GM20431 (cell line): Measurements from ENCODE around the gene RPL3.
"Not testable (repeated sequence)": the region's sequence is repeated elsewhere in the genome, so short reads cannot be mapped to it uniquely, and the experiment has no call there.

ENCODE experiments used
- in situ Hi-C: fragments of 300-500 bp; cut with MseI, MboI; formaldehyde crosslinking; loops from one replicate; pipeline ENCODE4 v1.15.0; 2020; ENCODE audit warnings: low sequenced_read_pairs; ENCODE audit not compliant: unreplicated experiment

Gene RPL3

DNA sequence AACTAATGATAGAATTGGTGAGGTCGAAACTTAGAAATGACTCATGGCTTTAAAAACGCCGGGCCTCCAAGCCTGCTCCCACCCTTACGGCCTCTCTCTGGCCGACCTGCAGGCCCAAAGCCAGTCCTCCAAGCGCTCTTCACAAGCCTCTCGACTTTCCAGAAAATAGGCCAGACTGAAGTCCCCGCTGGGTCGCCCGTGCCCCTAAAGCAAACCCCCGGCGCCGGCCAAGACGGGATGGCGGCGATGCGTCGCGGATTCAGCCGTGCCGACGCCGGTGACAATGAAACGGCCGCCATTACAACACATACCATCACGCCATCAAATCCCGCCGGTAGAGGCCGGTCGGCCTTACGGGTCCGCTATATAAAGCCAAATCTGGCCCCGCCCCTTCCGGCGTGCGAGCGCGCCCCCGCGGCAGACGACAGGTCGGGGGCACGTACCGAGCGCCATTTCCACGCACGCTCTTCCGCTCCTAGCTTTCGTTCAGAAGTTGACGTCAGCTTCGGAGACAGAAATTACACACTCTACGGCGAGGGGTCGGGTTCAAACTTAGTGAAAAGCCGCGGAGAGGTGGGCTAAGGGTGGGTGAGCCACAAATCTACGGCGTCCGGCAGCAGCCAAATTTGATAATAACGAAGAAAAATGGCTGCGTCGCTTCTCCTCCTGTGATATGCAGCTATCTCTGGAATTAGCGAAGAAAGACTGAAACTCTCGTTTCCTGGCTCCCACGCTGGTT is at the start of gene RPL3:
Gene RPL3, minus strand, starts transcription at position 340 of the 739 bp plus-strand sequence. Its CDS starts 26 bp downstream, at position 314.
- in situ Hi-C loops: loop anchor here (25.0 kb wide), 1 partner anchor 307 kb away; the partner anchor contains the start of genes APOBEC3C and APOBEC3D

DNA sequence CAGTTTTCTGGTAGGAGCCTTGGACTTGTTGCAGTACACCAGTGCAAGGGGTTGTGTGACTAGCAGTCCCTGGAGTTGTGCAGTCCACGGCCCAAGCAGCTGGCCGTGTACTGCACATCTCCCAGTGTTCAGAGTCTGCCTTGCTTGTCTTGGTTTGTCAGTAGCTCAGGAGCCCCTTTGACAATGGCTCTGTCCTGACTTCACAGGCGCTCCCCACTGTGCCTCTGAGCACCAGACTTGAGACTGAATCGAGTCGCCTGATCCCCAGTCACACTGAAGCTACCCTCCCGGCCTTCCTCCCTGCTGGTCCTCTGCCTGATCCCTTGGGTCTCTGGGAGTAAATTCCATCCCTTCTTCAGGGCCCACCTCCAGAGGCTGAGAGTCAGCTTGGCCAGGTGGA is 49.8 kb upstream of the RPL3 start:
- in situ Hi-C loops: no loop called here

DNA sequence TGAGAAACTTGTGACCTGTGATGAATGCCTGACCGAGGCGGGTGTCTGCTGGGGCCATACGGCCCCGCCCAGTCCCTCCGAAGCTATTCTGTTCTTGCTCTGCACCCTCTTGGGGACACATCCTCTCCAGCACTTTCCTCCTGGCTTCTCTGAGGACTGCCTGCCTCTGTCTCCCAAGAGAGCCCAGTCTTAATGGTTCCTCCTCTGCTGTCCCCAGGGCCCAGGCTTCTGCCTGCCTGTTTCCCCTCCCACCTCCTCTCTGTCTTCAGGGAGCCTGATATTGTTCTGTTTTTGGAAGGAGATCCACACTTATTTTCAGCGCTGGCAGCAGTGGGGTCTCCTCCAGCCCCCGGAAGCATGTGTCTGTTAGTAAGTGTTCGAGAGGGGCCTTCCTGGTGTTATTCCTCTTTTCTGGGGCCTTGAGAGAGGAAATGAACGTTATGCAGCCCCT is 49.1 kb upstream of the RPL3 start:
- in situ Hi-C loops: no loop called here

DNA sequence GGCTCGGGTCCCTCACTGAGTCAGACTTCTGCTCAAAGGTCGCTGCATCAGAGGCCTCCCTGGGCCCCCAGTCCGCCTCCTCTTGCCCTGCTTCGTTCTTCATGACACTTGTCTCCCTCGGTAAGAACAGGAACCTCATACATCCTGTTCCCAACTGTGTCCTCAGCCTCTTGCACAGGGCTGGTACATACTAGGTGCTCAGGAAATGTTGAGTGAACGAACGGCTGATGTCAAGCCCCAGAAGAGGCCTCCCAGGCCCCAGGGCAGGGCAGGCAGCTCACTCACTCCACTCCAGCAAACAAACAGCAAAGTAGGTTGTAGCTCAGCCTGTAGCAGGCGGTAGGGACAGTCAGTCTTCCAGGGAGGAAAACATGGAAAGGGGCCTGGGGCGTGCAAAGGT is 47.6 kb upstream of the RPL3 start:
- in situ Hi-C loops: no loop called here

DNA sequence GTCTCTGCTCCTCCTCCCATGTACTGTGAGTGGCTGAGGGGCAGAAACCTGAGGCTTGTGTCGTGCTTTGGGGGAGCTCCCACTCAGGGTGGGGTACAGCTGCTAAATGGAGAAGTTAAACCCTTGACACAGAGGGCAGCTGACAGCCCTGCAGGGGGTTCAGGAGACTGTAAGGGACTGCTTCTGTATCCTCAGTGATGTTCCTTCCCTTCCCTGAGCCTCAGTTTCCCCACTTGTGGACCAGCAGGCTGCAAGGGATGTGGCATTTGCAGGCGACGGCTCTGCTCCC is 46.0 kb upstream of the RPL3 start:
- in situ Hi-C loops: no loop called here

DNA sequence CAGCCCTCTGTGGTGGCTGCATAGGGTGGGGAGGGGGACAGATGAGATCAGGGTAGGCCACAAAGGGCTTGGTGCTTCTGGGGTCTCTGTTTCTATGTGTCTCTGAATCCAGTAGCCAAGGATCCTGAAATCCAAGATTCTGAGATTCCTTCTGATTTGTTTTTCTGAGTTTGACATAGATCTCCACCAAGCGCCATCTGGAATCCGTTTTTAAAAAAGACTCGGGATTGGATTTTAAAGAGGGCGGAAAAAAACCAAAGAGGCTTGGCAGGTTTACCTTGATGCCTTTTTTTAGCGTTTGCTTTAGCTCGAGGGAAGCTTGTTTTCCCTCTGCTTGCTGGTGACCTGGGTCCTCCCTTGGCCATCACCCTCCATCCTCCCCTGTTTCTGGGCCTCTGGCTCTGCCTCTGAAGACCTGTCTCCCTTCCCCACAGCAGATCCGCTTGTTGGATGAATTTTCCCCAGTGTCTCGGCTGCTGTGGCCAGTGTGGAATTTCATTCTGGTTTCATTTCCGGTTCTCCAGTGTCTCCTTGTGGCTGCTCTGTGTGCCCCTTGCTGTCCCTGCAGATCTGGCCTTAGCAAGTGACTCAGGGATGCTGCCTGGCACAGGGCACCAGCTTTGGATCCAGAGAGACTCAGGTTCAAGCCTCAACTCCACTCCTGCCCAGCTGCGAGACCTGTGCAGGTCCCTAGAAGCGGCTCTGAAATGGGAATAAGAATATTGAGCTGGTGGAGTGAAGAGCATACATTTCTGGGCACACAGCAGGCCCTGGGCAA is 45.5 kb upstream of the RPL3 start:
- in situ Hi-C loops: no loop called here

DNA sequence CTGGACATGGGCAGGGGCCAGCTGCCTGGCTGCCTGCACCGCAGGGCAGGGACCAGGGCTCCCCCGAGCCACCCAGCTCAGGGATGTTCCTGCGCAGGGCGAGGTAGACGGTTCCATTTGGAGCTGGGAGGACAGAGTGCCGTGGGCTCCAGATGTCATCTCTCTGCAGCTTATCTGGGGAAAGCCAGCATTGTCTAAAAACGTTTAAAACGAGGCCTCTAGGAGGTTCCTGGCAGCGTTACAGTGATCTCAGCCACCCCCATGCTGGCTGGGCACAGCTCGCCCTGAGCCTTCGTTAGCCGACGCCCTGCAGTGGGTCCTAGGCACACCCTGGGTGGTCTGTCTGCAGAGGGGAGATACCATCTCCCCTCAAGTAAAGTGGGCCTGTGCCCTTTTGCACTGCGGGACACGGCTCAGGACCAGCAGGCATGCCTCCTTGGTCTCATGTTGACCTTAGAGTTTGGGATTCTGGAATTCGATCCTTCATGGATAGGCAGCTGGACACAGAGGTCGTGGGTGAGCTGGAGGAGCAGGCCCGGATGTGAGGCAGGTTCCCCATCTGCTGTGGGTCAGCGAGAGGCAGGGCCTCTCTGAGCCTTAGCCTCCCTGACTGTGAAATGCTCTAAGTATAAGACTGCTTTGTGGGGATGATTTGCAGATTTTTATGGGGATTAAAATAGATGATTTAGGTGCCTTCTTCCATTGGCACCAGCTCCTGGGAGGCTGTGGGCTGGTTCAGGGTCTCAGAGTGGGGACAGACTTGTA is 44.5 kb upstream of the RPL3 start:
- in situ Hi-C loops: no loop called here

DNA sequence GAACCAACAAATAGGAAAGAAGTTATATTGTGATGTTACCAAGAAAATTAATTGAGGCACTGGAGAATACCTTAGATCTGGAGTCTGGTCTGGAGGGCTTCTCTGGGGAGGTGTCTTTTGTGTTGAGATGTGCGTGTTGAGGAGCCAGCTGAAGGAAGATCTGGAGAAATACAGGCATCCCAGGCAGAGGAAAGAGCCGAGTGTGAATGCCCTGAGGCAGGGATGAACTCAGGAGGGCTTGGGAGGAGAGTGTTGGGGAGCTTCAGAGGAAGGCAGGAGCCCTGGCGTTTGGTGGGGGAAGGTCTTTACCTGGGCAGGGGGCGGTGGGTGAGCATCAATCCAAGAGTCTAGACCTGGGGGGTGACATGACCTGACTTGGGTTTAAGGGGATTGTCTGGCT is 43.5 kb upstream of the RPL3 start:
- in situ Hi-C loops: no loop called here

DNA sequence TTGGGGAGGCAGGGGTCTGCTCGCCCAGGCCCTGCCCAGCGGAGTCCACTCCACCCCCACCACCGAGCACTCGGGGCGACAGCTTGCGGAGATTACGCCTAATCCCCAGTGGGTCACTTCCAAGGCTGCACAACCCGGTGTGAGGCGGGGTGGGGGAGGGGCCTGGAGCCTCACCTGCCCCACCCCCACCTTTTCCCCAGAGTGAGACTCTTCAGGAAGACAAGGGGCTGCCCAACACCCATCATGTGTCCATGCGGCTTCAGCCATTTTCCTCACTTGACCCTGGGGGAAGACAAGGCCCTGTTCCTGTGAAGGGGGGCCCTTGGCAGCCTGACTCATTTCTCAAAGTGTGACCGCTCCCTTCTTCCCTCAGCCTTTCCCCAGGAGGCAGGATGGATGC is 42.8 kb upstream of the RPL3 start:
- in situ Hi-C loops: no loop called here

DNA sequence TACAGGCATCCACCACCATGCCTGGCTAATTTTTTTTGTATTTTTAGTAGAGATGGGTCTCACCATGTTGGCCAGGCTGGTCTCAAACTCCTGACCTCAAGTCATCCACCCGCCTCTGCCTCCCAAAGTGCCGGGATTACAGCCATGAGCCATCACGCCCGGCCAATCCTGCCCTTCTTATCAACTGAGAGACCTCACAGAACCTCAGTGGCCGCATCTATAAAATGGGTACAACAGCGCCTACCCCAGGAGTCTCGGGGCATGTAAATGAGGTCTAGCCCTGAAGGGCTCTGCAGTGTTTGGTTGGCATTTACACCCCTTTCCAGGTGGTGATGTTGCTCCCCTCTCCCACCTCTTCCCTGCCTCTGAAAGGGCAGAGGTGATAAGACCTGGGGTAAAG is 42.1 kb upstream of the RPL3 start:
- in situ Hi-C loops: no loop called here

DNA sequence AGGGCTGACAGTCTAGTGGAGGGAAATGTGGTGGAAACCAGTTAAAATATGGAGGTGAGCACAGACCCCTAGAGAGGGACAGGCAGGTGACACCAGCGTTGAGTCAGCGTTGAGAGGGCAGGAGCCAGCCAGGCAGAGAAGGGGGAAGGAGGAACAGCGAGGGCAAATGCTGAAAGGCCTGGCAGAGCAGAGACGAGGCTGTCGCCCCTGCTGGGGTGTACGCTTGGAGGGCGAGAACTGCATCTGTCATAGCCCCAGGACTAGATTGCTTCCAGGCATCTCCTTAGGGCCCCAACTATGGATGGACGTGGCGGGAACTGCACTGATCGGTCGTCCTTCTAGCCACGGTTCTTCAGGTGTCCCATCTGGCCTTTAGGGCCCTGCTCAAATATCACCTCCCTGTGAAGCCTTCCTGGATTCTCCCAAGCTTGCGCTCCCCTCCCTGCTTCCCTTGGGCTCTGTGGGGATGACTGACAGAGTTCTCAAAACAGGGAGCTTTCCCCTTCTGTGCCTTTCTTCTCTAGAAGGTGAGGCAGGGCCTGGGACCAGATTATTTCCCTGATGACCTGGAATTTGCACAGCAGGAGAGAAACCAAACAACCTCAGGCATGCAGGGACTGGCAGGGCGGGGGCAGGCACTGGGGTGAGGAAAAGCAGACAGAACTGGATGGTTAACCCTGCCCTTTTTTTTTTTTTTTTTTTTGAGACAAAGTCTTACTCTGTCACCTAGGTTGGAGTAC is 41.4 kb upstream of the RPL3 start:
- in situ Hi-C loops: no loop called here

DNA sequence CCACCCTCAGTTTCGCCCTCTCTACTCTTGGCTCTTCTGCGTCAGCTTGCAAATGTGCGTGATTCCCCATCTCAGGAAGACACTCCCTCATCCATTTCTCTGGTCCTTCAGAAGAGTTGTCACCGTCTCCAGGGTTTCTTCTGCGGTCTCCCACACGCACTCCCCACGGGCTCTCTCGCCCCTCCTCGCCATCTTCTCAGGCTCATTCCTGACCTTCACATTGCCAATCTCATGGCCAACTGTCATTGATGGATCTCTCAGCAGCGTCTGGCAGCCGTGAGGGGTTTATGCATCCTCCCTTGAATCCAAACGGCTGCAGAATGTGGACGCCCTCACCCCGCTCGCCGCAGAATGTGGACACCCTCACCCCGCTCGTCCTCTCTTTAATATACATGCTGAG is 40.8 kb upstream of the RPL3 start:
- in situ Hi-C loops: no loop called here

DNA sequence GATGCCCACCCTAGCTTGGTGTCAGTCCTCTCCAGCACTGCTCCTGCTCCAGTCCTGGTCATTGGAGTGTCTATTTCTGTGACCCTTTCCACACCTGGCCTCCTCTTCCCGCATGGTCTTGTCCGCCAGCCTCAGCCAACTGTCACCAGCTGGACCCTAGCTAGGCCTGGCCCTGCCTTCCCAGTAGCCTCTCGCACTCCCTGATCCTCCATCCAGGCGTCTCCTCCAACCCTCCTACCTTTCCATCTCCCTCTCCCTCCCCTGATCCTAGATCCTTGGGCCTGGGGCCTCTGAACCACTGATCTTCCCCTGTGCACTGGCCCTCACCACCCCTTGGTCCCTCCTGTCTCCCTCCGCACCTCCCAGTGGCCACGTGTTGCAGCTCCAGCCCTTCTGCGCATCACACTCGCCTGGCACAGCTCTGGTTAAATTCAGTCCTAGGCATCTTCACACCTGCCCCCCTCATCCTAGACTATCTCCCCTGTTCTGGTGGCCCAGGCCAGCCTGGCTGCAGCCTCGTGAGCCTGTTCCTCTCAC is 40.3 kb upstream of the RPL3 start:
- in situ Hi-C loops: no loop called here

DNA sequence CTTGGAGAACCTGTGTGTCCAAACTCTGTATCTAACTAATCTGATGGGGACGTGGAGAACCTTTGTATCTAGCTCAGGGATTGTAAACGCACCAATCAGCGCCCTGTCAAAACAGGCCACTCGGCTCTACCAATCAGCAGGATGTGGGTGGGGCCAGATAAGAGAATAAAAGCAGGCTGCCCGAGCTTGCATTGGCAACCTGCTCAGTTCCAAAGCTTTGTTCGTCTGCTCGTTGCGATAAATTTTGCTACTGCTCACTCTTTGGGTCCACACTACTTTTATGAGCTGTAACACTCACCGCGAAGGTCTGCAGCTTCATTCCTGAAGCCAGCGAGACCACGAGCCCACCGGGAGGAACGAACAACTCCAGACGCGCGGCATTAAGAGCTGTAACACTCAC is 38.8 kb upstream of the RPL3 start:
- in situ Hi-C loops: not testable (repeated sequence)

DNA sequence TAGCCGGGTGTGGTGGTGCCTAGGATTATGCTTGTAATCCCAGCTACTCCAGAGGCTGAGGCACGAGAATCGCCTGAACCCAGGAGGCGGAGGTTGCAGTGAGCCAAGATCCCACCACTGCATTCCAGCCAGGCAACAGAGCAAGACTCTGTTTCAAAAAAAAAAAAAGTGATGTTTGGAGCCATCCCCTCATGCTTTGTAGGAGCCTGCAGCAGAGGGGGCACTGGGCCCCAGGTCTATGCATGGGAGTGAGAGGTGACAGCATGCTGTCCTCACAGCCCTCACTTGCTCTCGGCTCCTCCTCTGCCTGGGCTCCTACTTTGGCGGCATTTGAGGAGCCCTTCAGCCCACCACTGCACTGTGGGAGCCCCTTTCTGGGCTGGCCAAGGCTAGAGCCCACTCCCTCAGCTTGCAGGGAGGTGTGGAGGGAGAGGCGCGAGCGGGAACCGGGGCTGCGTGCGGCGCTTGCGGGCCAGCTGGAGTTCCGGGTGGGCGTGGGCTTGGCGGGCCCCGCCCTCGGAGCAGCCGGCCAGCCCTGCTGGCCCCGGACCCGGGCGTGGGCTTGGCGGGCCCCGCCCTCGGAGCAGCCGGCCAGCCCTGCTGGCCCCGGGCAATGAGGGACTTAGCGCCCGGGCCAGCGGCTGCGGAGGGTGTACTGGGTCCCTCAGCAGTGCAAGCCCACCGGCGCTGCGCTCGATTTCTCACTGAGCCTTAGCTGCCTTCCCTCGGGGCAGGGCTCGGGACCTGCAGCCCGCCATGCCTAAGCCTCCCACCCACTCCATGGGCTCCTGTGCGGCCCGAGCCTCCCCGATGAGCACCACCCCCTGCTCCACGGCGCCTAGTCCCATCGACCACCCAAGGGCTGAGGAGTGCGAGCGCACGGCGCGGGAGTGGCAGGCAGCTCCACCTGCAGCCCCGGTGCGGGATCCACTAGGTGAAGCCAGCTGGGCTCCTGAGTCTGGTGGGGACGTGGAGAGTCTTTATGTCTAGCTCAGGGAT is 38.0 kb upstream of the RPL3 start:
- in situ Hi-C loops: not testable (repeated sequence)

DNA sequence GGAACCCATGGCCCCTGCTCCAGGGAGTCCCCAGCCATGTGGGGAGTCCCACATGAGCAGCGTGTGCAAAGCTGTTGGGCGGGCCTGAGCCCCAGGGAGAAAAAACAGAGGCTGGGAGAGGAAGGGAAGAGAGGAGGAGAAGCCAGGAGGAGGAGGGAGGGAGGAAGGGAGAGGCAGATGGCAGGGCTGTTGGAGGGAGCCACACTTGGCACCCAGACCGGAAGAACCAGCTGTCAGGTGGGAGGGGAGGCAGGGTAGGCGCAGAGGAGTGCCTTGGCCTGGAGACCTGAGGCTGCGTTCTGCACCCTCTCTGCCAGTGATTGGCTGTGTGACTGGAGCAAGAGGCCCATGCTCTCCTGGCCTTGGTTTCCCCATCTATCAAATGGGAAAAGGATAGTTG is 37.0 kb upstream of the RPL3 start:
- in situ Hi-C loops: no loop called here

DNA sequence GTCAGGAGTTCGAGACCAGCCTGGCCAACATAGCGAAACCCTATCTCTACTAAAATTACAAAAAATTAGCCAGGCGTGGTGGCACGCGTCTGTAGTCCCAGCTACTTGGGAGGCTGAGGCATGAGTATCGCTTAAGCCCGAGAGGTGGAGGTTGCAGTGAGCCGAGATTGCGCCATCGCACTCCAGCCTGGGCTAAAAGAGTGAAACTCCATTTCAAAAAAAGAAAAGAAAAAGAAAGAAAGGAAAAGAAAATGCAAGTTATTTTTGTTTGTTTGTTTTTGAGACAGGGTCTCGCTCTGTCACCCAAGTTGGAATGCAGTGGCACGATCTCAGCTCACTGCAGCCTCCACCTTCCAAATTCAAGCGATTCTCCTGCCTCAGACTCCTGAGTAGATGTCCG is 36.4 kb upstream of the RPL3 start:
- in situ Hi-C loops: not testable (repeated sequence)

DNA sequence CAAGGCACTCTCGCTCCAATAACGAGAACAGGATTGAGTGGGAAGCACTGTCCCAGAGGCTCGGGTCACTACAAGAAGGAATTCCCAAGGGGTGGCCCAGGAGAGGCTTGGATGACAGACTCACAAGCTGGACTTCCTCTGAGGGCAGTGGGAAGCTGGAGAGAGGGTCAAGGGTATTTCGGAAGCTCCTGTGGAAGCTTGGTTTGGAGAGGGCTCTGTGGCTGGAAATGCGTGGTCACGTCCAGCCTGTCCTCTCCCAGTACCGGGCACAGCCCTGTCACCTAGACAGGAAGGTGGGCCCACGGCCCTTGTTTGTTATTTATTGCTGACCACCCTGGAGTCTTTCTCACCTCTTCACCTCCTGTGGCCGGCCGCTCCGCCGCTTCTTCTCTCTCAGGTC is 35.7 kb upstream of the RPL3 start:
- in situ Hi-C loops: no loop called here

DNA sequence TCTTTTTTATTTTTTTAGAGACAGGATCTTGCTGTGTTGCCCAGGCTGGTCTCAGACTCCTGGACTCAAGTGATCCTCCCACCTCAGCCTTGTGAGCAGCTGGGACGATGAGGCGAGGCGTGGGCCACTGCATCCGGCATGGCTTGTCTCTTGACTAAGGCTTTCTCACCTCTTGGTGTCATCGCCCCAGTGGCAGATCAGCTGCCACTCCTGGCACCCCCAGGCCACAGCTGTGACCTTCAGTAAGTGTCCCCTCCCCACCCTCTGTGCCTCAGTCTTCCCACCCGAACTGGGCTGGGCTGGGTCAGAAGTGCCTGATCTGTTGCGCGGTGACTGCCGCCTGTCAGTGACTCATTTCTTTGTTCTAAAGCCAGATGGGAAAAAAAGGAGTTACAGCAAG is 33.9 kb upstream of the RPL3 start:
- in situ Hi-C loops: no loop called here
